ENCODE measurements around the gene MPHOSPH9.

GRCh38 chr12:123164222-123164621 is 68.7 kb downstream of the MPHOSPH9 start:
- TF ChIP-seq, protein P1, sequence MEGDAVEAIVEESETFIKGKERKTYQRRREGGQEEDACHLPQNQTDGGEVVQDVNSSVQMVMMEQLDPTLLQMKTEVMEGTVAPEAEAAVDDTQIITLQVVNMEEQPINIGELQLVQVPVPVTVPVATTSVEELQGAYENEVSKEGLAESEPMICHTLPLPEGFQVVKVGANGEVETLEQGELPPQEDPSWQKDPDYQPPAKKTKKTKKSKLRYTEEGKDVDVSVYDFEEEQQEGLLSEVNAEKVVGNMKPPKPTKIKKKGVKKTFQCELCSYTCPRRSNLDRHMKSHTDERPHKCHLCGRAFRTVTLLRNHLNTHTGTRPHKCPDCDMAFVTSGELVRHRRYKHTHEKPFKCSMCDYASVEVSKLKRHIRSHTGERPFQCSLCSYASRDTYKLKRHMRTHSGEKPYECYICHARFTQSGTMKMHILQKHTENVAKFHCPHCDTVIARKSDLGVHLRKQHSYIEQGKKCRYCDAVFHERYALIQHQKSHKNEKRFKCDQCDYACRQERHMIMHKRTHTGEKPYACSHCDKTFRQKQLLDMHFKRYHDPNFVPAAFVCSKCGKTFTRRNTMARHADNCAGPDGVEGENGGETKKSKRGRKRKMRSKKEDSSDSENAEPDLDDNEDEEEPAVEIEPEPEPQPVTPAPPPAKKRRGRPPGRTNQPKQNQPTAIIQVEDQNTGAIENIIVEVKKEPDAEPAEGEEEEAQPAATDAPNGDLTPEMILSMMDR (IDR thresholded peaks at IDR 0.05), result no peak
- no peak for TF ChIP-seq POLR2A (IDR thresholded peaks at IDR 0.05)

All from lower leg skin (tissue), 3 donors.